HepG2 (cell line): Measurements from ENCODE around the gene NFKBIA. TPM values are rescaled to one million over a fixed set of nuclear protein-coding genes. Genes with fewer than 3 reads are reported as not detected.
A peak's percentile ranks its signal among the peaks of the same experiment; 100 is the strongest.

Experiments used
- AHR ChIP-seq: IDR thresholded peaks from 2 replicates; pipeline ENCODE4 v1.6.1; 2018; ENCODE audit warnings: missing genetic modification reagents, missing compliant biosample characterization
- ETV5 ChIP-seq: IDR thresholded peaks from 2 replicates; pipeline ENCODE4 v1.6.1; 2018; ENCODE audit warnings: missing biosample characterization, missing genetic modification reagents, inconsistent platforms, borderline replicate concordance
- NFKB2 ChIP-seq: sonication (generic); formaldehyde crosslinking; IDR thresholded peaks from 2 replicates; pipeline ENCODE4 v1.4.0; 2020; ENCODE audit warnings: missing genetic modification reagents, borderline replicate concordance
- NONO ChIP-seq, 2 experiments: fragments of 450-650 bp in 1 of 2; sonication (generic) in 1 of 2; formaldehyde crosslinking in 1 of 2; IDR thresholded peaks in 1 of 2; conservative IDR thresholded peaks in 1 of 2; 2 replicates each; pipeline versions ENCODE4 v1.6.1 to v1.8.0; 2017 to 2022; ENCODE audit warnings: mild to moderate bottlenecking in 1 of 2, missing genetic modification reagents in 1 of 2, moderate library complexity in 1 of 2
- PHF21A ChIP-seq: sonication (generic); formaldehyde crosslinking; IDR thresholded peaks from 2 replicates; pipeline ENCODE4 v1.5.0; 2020; ENCODE audit warnings: mild to moderate bottlenecking, missing genetic modification reagents
- PHF8 ChIP-seq: sonication (generic); formaldehyde crosslinking; IDR thresholded peaks from 2 replicates; pipeline ENCODE4 v1.5.0; 2020; ENCODE audit warnings: missing genetic modification reagents
- SMAD1 ChIP-seq: sonication (generic); formaldehyde crosslinking; IDR thresholded peaks from 2 replicates; pipeline ENCODE4 v1.4.0; 2020; ENCODE audit warnings: missing genetic modification reagents, low read depth, mild to moderate bottlenecking, borderline replicate concordance
- ZNF160 ChIP-seq: sonication (generic); formaldehyde crosslinking; IDR thresholded peaks from 2 replicates; pipeline ENCODE4 v1.8.0; 2022; ENCODE audit warnings: mild to moderate bottlenecking, inconsistent platforms, missing genetic modification reagents
- ZNF260 ChIP-seq: sonication (generic); formaldehyde crosslinking; IDR thresholded peaks from 2 replicates; pipeline ENCODE4 v1.4.0; 2020; ENCODE audit warnings: missing genetic modification reagents, low read depth, mild to moderate bottlenecking, borderline replicate concordance
- ZNF335 ChIP-seq: sonication (generic); formaldehyde crosslinking; IDR thresholded peaks from 2 replicates; pipeline ENCODE4 v1.4.0; 2020; ENCODE audit warnings: missing genetic modification reagents
- ZNF792 ChIP-seq: IDR thresholded peaks from 2 replicates; pipeline ENCODE4 v1.6.1; 2016
- polyA plus RNA-seq, 8 experiments: library from polyadenylated mRNA; depleted of rRNA in 3 of 8; stranded (reverse) in 7 of 8; unstranded in 1 of 8; fragments of >200 nt; fragmentation: Illumina TruSeq in 4 of 8; extraction: Trizol in 4 of 8; gene quantifications; 2 replicates each; pipeline versions ENCODE4 v1.2.1 to v1.2.3, GENCODE V29; 2011 to 2016; ENCODE audit warnings: low read depth in 4 of 8, missing spikeins in 1 of 8, mixed read lengths in 1 of 8; ENCODE audit not compliant: insufficient read depth in 1 of 8
- total RNA-seq, 5 experiments: library from RNA; depleted of rRNA; stranded (reverse); fragments of >200 nt; fragmentation: Illumina TruSeq; extraction: Trizol; gene quantifications; 2 replicates each; pipeline ENCODE4 v1.2.3, GENCODE V29; 2016; ENCODE audit warnings: low read depth in 1 of 5
- TF ChIP-seq, protein P1 (sequence below): IDR thresholded peaks from 2 replicates; pipeline ENCODE4 v1.6.1; 2016; ENCODE audit warnings: missing biosample characterization, missing genetic modification reagents, low read depth
- TF ChIP-seq, protein P2 (sequence below): IDR thresholded peaks from 2 replicates; pipeline ENCODE4 v1.6.1; 2016; ENCODE audit warnings: low read depth, missing genetic modification reagents, missing compliant biosample characterization
- TF ChIP-seq, protein P3 (sequence below): IDR thresholded peaks from 2 replicates; pipeline ENCODE4 v1.6.1; 2012; ENCODE audit warnings: low read length, improper control_type of control experiment

The NFKBIA gene
- total and polyA plus RNA-seq, 2 of the 13 experiments (the other 11 are each of a cell fraction or from before 2014, with no cell fraction given): 197 to 319 TPM

DNA sequence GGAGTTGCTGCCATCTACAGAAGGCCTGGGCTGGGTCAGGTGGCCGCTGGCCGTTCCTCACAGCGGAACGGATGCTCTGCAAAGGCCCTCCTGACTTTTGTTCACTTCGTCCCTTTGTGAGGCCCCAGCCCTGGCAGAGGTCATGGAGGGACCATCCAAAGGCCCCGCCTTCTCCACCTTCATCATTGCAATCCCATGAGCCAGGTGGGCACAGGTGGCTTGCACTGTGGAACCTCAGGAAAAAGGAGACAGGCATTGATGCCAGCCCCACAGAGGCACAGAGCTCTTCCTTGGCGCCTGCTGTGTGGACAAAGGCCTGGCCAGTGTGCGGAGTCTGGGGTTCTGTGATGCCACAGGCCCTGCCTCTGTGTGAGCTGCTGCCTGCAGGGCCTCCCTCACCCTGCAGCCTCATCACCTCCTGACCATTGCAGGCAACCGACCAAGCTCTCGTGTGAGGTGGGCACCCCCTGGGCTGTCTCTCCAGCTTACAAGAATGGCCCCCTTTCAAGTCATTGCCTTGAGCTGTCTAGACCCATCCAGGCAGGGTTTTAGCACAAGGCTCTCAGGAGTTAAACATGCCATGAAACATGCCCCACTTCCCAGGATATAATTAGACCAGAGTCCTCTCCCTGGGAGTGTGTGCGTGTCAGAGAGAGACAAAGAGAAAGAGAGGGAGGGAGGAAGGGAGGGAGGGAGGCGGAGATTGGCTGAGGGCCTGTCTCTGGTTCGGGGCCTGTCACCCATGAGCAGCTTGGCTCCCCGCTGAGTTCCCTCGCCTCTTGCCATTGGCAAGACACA lies 19.3 kb downstream of the NFKBIA start (continued):
- TF ChIP-seq, protein P1, sequence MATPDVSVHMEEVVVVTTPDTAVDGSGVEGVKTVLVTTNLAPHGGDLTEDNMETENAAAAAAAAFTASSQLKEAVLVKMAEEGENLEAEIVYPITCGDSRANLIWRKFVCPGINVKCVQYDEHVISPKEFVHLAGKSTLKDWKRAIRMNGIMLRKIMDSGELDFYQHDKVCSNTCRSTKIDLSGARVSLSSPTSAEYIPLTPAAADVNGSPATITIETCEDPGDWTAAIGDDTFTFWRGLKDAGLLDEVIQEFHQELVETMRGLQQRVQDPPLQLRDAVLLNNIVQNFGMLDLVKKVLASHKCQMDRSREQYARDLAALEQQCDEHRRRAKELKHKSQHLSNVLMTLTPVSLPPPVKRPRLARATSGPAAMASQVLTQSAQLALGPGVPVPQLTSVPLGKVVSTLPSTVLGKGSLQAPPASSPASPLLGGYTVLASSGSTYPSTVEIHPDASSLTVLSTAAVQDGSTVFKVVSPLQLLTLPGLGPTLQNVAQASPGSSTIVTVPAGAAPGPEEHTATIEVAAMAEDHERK: no peak
- TF ChIP-seq ZNF260 (CRISPR knock-in tag) (peak; percentile 70; the same call in 1 of the 2 replicates), ZNF160 (no peak; the same call in 1 of the 2 replicates), ETV5 (CRISPR knock-in tag) (peak; percentile 39), ZNF335 (CRISPR knock-in tag) (no peak), PHF8 (CRISPR knock-in tag) (peak; percentile 24; the same call in 1 of the 2 replicates), SMAD1 (CRISPR knock-in tag) (peak; percentile 95; the same call in 1 of the 2 replicates), PHF21A (CRISPR knock-in tag) (peak; percentile 76), NONO (IDR thresholded peaks at IDR 0.05) (no peak), NONO (CRISPR knock-in tag; conservative IDR thresholded peaks at IDR 0.05) (peak; percentile 72), ZNF792 (CRISPR knock-in tag) (no peak), NFKB2 (peak; percentile 71; the same call in 1 of the 2 replicates), AHR (CRISPR knock-in tag) (peak; percentile 88; the same call in 1 of the 2 replicates)
- TF ChIP-seq, protein P2, sequence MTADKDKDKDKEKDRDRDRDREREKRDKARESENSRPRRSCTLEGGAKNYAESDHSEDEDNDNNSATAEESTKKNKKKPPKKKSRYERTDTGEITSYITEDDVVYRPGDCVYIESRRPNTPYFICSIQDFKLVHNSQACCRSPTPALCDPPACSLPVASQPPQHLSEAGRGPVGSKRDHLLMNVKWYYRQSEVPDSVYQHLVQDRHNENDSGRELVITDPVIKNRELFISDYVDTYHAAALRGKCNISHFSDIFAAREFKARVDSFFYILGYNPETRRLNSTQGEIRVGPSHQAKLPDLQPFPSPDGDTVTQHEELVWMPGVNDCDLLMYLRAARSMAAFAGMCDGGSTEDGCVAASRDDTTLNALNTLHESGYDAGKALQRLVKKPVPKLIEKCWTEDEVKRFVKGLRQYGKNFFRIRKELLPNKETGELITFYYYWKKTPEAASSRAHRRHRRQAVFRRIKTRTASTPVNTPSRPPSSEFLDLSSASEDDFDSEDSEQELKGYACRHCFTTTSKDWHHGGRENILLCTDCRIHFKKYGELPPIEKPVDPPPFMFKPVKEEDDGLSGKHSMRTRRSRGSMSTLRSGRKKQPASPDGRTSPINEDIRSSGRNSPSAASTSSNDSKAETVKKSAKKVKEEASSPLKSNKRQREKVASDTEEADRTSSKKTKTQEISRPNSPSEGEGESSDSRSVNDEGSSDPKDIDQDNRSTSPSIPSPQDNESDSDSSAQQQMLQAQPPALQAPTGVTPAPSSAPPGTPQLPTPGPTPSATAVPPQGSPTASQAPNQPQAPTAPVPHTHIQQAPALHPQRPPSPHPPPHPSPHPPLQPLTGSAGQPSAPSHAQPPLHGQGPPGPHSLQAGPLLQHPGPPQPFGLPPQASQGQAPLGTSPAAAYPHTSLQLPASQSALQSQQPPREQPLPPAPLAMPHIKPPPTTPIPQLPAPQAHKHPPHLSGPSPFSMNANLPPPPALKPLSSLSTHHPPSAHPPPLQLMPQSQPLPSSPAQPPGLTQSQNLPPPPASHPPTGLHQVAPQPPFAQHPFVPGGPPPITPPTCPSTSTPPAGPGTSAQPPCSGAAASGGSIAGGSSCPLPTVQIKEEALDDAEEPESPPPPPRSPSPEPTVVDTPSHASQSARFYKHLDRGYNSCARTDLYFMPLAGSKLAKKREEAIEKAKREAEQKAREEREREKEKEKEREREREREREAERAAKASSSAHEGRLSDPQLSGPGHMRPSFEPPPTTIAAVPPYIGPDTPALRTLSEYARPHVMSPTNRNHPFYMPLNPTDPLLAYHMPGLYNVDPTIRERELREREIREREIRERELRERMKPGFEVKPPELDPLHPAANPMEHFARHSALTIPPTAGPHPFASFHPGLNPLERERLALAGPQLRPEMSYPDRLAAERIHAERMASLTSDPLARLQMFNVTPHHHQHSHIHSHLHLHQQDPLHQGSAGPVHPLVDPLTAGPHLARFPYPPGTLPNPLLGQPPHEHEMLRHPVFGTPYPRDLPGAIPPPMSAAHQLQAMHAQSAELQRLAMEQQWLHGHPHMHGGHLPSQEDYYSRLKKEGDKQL: no peak; the same call in 1 of the 2 replicates
- TF ChIP-seq, protein P3, sequence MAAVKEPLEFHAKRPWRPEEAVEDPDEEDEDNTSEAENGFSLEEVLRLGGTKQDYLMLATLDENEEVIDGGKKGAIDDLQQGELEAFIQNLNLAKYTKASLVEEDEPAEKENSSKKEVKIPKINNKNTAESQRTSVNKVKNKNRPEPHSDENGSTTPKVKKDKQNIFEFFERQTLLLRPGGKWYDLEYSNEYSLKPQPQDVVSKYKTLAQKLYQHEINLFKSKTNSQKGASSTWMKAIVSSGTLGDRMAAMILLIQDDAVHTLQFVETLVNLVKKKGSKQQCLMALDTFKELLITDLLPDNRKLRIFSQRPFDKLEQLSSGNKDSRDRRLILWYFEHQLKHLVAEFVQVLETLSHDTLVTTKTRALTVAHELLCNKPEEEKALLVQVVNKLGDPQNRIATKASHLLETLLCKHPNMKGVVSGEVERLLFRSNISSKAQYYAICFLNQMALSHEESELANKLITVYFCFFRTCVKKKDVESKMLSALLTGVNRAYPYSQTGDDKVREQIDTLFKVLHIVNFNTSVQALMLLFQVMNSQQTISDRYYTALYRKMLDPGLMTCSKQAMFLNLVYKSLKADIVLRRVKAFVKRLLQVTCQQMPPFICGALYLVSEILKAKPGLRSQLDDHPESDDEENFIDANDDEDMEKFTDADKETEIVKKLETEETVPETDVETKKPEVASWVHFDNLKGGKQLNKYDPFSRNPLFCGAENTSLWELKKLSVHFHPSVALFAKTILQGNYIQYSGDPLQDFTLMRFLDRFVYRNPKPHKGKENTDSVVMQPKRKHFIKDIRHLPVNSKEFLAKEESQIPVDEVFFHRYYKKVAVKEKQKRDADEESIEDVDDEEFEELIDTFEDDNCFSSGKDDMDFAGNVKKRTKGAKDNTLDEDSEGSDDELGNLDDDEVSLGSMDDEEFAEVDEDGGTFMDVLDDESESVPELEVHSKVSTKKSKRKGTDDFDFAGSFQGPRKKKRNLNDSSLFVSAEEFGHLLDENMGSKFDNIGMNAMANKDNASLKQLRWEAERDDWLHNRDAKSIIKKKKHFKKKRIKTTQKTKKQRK: no peak
